Heart left ventricle (tissue), 16 donors: ENCODE results near the gene UBQLN1. TPM values are rescaled to one million over a fixed set of nuclear protein-coding genes. Genes with fewer than 3 reads are reported as not detected.
"Not testable (repeated sequence)": the region's sequence is repeated elsewhere in the genome, so short reads cannot be mapped to it uniquely, and the experiment has no call there.

Experiments used
- ATAC-seq, 4 donors: fragments of 200-7000 bp; cut with Tn5 transposase; one replicate each; pipeline ENCODE4 v1.9.1; 2020 to 2022; ENCODE audit warnings: moderate library complexity in 4 of 4, mild to moderate bottlenecking in 3 of 4, moderate number of reproducible peaks in 1 of 4
- DNase-seq, 5 donors: peaks; one replicate each; pipeline ENCODE4 v3.0.0-alpha.2; 2020
- H3K27ac ChIP-seq, 12 donors: fragments of 200-600 bp; sonication (generic) in 4 of 12; one replicate each; pipeline versions ENCODE4 v1.5.0 to v1.8.0; 2016 to 2022; ENCODE audit warnings: mild to moderate bottlenecking in 2 of 12
- H3K27me3 ChIP-seq, 9 donors: fragments of 200-600 bp; sonication (generic) in 2 of 9; one replicate each; pipeline versions ENCODE4 v1.5.1 to v1.8.0; 2016 to 2022; ENCODE audit warnings: mild to moderate bottlenecking in 3 of 9
- H3K36me3 ChIP-seq, 9 donors: fragments of 200-600 bp; sonication (generic) in 2 of 9; one replicate each; pipeline versions ENCODE4 v1.5.0 to v1.8.0; 2018 to 2022; ENCODE audit warnings: mild to moderate bottlenecking in 2 of 9
- H3K4me1 ChIP-seq, 12 donors: fragments of 200-600 bp; sonication (generic) in 4 of 12; one replicate each; pipeline versions ENCODE4 v1.5.0 to v1.8.0; 2016 to 2022; ENCODE audit warnings: mild to moderate bottlenecking in 3 of 12
- H3K4me3 ChIP-seq, 12 donors: fragments of 200-600 bp; sonication (generic) in 4 of 12; one replicate each; pipeline versions ENCODE4 v1.5.0 to v1.8.0; 2017 to 2022; ENCODE audit warnings: mild to moderate bottlenecking in 9 of 12, moderate library complexity in 4 of 12
- H3K9me3 ChIP-seq, 12 donors: fragments of 200-600 bp; sonication (generic) in 4 of 12; one replicate each; pipeline versions ENCODE4 v1.5.0 to v1.8.0; 2016 to 2022; ENCODE audit warnings: mild to moderate bottlenecking in 1 of 12
- POLR2A ChIP-seq, 2 donors: fragments of 450-650 bp; IDR thresholded peaks; one replicate each; pipeline ENCODE4 v1.6.1; 2017; ENCODE audit warnings: antibody characterized with exemption in 2 of 2, mild to moderate bottlenecking in 2 of 2, moderate library complexity in 2 of 2
- WGBS, 4 donors: extraction: QIAGEN DNeasy Blood & Tissue Kit in 2 of 4; methylation state at CpG; one replicate each; pipeline versions ENCODE4 v1.1.5 to v1.1.7; 2013 to 2018; 5-methylcytosine and 5-hydroxymethylcytosine counted together
- intact Hi-C, 10 donors: fragments of 100-400 bp; cut with DNase I; formaldehyde crosslinking; loops; one replicate each; pipeline versions ENCODE4 v1.11.1 to v1.14.2; 2022
- polyA plus RNA-seq, 2 donors: library from polyadenylated mRNA; stranded (reverse); fragments of 200-250 nt; gene quantifications; one replicate each; pipeline ENCODE4 v1.2.3, GENCODE V29; 2013
- total RNA-seq, 9 donors: library from RNA; depleted of rRNA in 2 of 9; stranded (reverse); fragments of >200 nt in 2 of 9; fragmentation: NEBNext Ultra II Directional in 3 of 9; extraction: Animal tissue kit (Norgen Biotek cat#: 25700) in 3 of 9; gene quantifications; one replicate each; pipeline versions ENCODE4 v1.1.0 to v1.2.4, GENCODE V29; 2016 to 2023
- TF ChIP-seq, protein P1 (sequence below), 12 donors: fragments of 200-600 bp; sonication (generic) in 4 of 12; IDR thresholded peaks; one replicate each; pipeline versions ENCODE4 v1.5.0 to v1.8.0; 2018 to 2022; ENCODE audit warnings: antibody characterized with exemption in 12 of 12, mild to moderate bottlenecking in 5 of 12
- donor health status: ischemic (EF 13 %, LVEDD 7.1; RV severe dilation, severe dysfunction).
- donor health status: healthy with polysubstance abuse.
- donor health status: DM: no; HTN: yes; CAD: no.
- donor health status: DM: no; HTN: no; CAD: no.
- donor health status: ischemic (EF 25% LVEDD 6.9; RV normal size, moderate dysfunction).
- donor health status: ischemic (EF 25% LVEDD 5.7; RV mildly dilated, moderate dysfunction).
- donor health status: healthy.
- donor health status: DM: yes; HTN: yes; CAD: no.
- donor health status: ischemic (EF 35%, LVEDD 5.7; RV mildly dilated, moderate dysfunction).
- donor health status: nonischemic (EF 11% LVEDD 7.7; RV severe dilation, severe dysfunction).
- donor health status: DM: yes; HTN: yes; CAD: no.
- donor health status: PGD.
- donor health status: ischemic (EF 29% LVEDD 5.4; RV normal size, mild dysfunction).
- donor health status: nonischemic (EF 23%, LVEDD 6.1; RV moderate dilation, normal function).

The UBQLN1 gene
- total and polyA plus RNA-seq, 11 donors = 24.2 to 144 (median 98.2) TPM

DNA sequence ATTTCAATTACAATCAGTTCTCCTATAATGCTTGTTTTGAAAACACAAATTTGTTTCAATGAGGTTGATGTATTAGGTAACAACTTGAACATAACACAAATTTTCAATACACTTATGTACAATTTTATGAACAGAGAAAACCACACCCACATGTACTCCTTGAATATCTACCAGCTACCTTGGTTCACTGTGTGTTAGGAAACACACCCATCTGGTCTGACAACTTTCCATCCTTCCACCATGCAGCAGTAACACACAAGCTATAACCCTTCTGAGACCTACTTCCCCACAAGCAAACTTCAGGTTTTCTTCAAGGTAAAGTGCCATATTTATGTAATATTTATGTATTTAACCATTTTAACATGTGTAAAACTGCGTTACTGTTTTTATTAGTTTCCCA, 36.4 kb upstream of the UBQLN1 start:
- H3K4me3 ChIP-seq = no peak overlapping the region
- no peaks in the 10 kb centered on the region for H3K9me3 ChIP-seq
- no peaks in the 10 kb centered on the region for H3K4me1 ChIP-seq
- 92 to 98% (median 96%) methylated on average over 1 of the region's 1 CpG for WGBS, 4 donors
- no peak overlapping the region for H3K27ac ChIP-seq
- H3K36me3 ChIP-seq = peaks cover 0 to 32% (median 8%) of the 10 kb centered on the region in 9 donors
- DNase-seq = no peak
- intact Hi-C loops = no loop called here
- TF ChIP-seq POLR2A (IDR thresholded peaks at IDR 0.05) = no peak
- TF ChIP-seq, protein P1, sequence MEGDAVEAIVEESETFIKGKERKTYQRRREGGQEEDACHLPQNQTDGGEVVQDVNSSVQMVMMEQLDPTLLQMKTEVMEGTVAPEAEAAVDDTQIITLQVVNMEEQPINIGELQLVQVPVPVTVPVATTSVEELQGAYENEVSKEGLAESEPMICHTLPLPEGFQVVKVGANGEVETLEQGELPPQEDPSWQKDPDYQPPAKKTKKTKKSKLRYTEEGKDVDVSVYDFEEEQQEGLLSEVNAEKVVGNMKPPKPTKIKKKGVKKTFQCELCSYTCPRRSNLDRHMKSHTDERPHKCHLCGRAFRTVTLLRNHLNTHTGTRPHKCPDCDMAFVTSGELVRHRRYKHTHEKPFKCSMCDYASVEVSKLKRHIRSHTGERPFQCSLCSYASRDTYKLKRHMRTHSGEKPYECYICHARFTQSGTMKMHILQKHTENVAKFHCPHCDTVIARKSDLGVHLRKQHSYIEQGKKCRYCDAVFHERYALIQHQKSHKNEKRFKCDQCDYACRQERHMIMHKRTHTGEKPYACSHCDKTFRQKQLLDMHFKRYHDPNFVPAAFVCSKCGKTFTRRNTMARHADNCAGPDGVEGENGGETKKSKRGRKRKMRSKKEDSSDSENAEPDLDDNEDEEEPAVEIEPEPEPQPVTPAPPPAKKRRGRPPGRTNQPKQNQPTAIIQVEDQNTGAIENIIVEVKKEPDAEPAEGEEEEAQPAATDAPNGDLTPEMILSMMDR (IDR thresholded peaks at IDR 0.05) = no peak
- no peak for ATAC-seq
- H3K27me3 ChIP-seq = no peaks in the 10 kb centered on the region

DNA sequence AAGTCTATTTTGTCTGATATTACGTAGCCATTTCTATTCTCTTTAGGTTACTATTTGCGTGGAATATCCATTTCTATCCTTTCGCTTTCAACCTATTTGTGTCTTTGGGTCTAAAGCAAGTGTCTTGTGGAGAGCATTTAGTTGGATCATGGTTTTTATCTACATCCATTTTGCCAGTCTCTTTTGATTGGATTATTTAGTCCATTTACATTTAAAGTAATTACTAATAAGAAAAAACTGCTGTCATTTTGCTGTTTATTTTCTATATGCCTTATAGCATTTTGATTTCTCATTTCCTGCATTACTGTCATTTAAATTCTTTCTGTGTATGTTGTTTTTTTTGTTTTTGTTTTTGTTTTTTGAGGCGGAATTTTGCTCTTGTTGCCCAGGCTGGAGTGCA, 26.0 kb upstream of the UBQLN1 start:
- Histone ChIP-seq H3K36me3 (peaks cover 0 to 8% (median 0%) of the 10 kb centered on the region in 9 donors), H3K27ac (no peak overlapping the region), H3K4me1 (no peaks in the 10 kb centered on the region), H3K9me3 (peaks cover 0 to 14% (median 3%) of the 10 kb centered on the region in 12 donors), H3K4me3 (no peak overlapping the region), H3K27me3 (no peaks in the 10 kb centered on the region)
- TF ChIP-seq, protein P1 (IDR thresholded peaks at IDR 0.05) = no peak
- DNase-seq = no peak
- 96 to 99% (median 96%) methylated on average over 4 of the region's 4 CpGs for WGBS, 4 donors
- ATAC-seq = no peak
- intact Hi-C loops = no loop called here

DNA sequence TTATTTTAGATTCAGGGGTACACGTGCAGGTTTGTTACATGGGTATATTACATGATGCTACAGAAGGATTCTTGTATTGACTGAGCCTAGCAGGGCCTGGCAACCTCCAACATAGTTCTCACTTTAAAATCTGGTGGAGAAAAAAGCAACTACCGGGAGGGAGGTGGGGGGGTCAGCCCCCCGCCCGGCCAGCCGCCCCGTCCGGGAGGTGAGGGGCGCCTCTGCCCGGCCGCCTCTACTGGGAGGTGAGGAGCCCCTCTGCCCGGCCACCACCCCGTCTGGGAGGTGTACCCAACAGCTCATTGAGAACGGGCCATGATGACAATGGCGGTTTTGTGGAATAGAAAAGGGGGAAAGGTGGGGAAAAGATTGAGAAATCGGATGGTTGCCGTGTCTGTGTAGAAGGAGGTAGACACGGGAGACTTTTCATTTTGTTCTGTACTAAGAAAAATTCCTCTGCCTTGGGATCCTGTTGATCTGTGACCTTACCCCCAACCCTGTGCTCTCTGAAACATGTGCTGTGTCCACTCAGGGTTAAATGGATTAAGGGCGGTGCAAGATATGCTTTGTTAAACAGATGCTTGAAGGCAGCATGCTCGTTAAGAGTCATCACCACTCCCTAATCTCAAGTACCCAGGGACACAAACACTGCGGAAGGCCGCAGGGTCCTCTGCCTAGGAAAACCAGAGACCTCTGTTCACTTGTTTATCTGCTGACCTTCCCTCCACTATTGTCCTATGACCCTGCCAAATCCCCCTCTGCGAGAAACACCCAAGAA, 21.0 kb upstream of the UBQLN1 start:
- ATAC-seq, DNase-seq, intact Hi-C loops, H3K36me3 ChIP-seq, H3K27me3 ChIP-seq, H3K4me1 ChIP-seq, H3K4me3 ChIP-seq, H3K27ac ChIP-seq: not testable (repeated sequence)
- H3K9me3 ChIP-seq = peaks cover 0 to 13% (median 1%) of the 10 kb centered on the region in 12 donors
- 86 to 93% (median 90%) methylated on average over 17 to 18 of the region's 22 CpGs for WGBS, 4 donors

DNA sequence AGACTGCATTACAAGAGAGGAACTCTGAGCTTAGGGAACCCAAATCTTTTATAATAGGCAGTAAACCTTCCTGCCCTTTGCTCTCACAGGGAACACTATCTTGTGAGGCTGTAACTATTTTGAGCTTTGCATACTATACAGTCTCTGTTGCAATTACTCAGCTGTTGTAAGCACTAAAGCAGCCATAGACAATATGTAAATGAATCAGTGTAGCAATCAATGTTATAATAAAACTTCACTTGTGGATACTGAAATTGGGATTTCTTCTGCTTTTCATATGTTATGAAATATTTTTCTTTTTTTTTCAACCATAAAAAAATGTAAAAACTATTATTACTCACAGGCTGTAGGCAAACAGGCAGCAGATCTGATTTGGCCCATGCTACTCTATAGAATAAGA, 16.7 kb upstream of the UBQLN1 start:
- ATAC-seq (no peak), DNase-seq (no peak)
- H3K9me3 ChIP-seq = peaks cover 0 to 7% (median 0%) of the 10 kb centered on the region in 12 donors
- no peaks in the 10 kb centered on the region for H3K36me3 ChIP-seq
- no peaks in the 10 kb centered on the region for H3K4me1 ChIP-seq
- intact Hi-C loops = no loop called here
- H3K27ac ChIP-seq = no peak overlapping the region
- H3K4me3 ChIP-seq = no peak overlapping the region
- H3K27me3 ChIP-seq = no peaks in the 10 kb centered on the region
- no peak for TF ChIP-seq POLR2A (IDR thresholded peaks at IDR 0.05)
- TF ChIP-seq, protein P1 (IDR thresholded peaks at IDR 0.05) = no peak
